ENCODE results near the gene SIL1.

DNA sequence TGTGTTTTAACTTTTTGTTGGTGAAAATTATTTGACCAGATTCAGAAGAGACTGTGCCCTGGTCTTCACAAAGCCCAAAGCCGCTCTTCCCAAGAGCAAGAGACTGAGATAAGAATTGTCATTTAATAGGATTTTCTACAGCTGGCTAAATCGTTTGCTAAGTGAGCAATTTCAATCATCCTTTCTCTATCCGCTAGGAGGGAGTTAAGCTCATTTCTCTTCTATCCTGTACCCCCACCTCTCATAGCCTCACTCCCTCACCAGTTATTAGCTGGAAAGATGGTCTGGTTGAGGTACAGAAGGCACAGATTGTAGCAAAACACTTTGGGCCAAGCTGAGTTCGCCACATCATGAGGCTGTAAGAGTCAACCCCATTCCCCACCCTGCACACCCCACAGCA lies 43.0 kb upstream of the SIL1 start:
- TF ChIP-seq SMAD4 (CRISPR knock-in tag; IDR thresholded peaks at IDR 0.05): no peak
- TF ChIP-seq NFYB (CRISPR knock-in tag; conservative IDR thresholded peaks at IDR 0.05; ENCODE audit: low read depth): no peak
- TF ChIP-seq, protein P1, sequence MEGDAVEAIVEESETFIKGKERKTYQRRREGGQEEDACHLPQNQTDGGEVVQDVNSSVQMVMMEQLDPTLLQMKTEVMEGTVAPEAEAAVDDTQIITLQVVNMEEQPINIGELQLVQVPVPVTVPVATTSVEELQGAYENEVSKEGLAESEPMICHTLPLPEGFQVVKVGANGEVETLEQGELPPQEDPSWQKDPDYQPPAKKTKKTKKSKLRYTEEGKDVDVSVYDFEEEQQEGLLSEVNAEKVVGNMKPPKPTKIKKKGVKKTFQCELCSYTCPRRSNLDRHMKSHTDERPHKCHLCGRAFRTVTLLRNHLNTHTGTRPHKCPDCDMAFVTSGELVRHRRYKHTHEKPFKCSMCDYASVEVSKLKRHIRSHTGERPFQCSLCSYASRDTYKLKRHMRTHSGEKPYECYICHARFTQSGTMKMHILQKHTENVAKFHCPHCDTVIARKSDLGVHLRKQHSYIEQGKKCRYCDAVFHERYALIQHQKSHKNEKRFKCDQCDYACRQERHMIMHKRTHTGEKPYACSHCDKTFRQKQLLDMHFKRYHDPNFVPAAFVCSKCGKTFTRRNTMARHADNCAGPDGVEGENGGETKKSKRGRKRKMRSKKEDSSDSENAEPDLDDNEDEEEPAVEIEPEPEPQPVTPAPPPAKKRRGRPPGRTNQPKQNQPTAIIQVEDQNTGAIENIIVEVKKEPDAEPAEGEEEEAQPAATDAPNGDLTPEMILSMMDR (IDR thresholded peaks at IDR 0.05): no peak
- no peak for TF ChIP-seq USF1 (CRISPR knock-in tag; IDR thresholded peaks at IDR 0.05)
- TF ChIP-seq CREM (CRISPR knock-in tag; IDR thresholded peaks at IDR 0.05): no peak
- no peak for TF ChIP-seq MAX (CRISPR knock-in tag; IDR thresholded peaks at IDR 0.05)
- no peak for TF ChIP-seq ELF4 (CRISPR knock-in tag; IDR thresholded peaks at IDR 0.05; ENCODE audit: low read depth)
- TF ChIP-seq E2F5 (CRISPR knock-in tag; IDR thresholded peaks at IDR 0.05): no peak
- TF ChIP-seq, protein P2, sequence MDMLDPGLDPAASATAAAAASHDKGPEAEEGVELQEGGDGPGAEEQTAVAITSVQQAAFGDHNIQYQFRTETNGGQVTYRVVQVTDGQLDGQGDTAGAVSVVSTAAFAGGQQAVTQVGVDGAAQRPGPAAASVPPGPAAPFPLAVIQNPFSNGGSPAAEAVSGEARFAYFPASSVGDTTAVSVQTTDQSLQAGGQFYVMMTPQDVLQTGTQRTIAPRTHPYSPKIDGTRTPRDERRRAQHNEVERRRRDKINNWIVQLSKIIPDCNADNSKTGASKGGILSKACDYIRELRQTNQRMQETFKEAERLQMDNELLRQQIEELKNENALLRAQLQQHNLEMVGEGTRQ (CRISPR knock-in tag; IDR thresholded peaks at IDR 0.05): no peak
- no peak for TF ChIP-seq ZNF138 (CRISPR knock-in tag; conservative IDR thresholded peaks at IDR 0.05)
- TF ChIP-seq, protein P3, sequence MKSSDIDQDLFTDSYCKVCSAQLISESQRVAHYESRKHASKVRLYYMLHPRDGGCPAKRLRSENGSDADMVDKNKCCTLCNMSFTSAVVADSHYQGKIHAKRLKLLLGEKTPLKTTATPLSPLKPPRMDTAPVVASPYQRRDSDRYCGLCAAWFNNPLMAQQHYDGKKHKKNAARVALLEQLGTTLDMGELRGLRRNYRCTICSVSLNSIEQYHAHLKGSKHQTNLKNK (CRISPR knock-in tag; IDR thresholded peaks at IDR 0.05): no peak
- TF ChIP-seq SP1 (CRISPR knock-in tag; conservative IDR thresholded peaks at IDR 0.05): no peak
- TF ChIP-seq RELA (CRISPR knock-in tag; IDR thresholded peaks at IDR 0.05; ENCODE audit: borderline replicate concordance): no peak

Data from WTC11 (cell line).